A549 (cell line): ENCODE data around the gene ABHD12.

Source experiments
- CEBPB ChIP-seq, 2 experiments: fragments of >200 bp in 1 of 2; sonication (Bioruptor Twin) in 1 of 2; formaldehyde crosslinking in 1 of 2; IDR thresholded peaks; 2 replicates each; pipeline ENCODE4 v1.6.1; 2012 to 2016
- EP300 ChIP-seq, 2 experiments: fragments of >200 bp; sonication (Bioruptor Twin); formaldehyde crosslinking; IDR thresholded peaks; 2 replicates in 1 of 2; 3 replicates in 1 of 2; pipeline ENCODE4 v1.6.1; 2016 to 2017
- SMC3 ChIP-seq: fragments of >200 bp; sonication (Bioruptor Twin); formaldehyde crosslinking; IDR thresholded peaks from 3 replicates; pipeline ENCODE4 v1.6.1; 2018; ENCODE audit warnings: inconsistent platforms
- TF ChIP-seq, protein P1 (sequence below): fragments of >200 bp; sonication (Bioruptor Twin); formaldehyde crosslinking; IDR thresholded peaks from 3 replicates; pipeline ENCODE4 v1.5.1; 2016
- TF ChIP-seq, protein P2 (sequence below): IDR thresholded peaks from 2 replicates; pipeline ENCODE4 v1.6.1; 2012

DNA sequence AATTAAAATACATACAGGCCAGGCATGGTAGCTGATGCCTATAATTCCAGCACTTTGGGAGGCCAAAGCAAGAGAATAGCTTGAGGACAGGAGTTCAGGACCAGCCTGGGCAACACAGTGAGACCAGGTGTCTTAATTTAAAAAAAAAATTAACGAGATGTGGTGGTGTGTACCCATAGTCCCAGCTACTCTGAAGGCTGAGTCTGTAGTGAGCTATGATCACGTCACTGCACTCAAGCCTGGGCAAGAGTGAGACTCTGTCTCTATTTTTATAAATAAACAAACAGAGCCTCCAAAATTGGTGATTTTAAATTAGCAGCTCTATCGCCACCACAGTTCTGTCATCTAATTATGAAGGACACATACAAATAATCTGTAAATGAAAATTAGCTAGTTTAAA, 37.9 kb downstream of the ABHD12 start:
- no peak for TF ChIP-seq CEBPB (IDR thresholded peaks at IDR 0.05)
- no peak for TF ChIP-seq EP300 (IDR thresholded peaks at IDR 0.05)
- TF ChIP-seq, protein P1, sequence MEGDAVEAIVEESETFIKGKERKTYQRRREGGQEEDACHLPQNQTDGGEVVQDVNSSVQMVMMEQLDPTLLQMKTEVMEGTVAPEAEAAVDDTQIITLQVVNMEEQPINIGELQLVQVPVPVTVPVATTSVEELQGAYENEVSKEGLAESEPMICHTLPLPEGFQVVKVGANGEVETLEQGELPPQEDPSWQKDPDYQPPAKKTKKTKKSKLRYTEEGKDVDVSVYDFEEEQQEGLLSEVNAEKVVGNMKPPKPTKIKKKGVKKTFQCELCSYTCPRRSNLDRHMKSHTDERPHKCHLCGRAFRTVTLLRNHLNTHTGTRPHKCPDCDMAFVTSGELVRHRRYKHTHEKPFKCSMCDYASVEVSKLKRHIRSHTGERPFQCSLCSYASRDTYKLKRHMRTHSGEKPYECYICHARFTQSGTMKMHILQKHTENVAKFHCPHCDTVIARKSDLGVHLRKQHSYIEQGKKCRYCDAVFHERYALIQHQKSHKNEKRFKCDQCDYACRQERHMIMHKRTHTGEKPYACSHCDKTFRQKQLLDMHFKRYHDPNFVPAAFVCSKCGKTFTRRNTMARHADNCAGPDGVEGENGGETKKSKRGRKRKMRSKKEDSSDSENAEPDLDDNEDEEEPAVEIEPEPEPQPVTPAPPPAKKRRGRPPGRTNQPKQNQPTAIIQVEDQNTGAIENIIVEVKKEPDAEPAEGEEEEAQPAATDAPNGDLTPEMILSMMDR: no peak
- TF ChIP-seq SMC3: no peak
- TF ChIP-seq, protein P2, sequence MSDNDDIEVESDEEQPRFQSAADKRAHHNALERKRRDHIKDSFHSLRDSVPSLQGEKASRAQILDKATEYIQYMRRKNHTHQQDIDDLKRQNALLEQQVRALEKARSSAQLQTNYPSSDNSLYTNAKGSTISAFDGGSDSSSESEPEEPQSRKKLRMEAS: no peak
